ENCODE data around the gene MYO19.
"Not testable (repeated sequence)": the region's sequence is repeated elsewhere in the genome, so short reads cannot be mapped to it uniquely, and the experiment has no call there.

Gene MYO19

DNA sequence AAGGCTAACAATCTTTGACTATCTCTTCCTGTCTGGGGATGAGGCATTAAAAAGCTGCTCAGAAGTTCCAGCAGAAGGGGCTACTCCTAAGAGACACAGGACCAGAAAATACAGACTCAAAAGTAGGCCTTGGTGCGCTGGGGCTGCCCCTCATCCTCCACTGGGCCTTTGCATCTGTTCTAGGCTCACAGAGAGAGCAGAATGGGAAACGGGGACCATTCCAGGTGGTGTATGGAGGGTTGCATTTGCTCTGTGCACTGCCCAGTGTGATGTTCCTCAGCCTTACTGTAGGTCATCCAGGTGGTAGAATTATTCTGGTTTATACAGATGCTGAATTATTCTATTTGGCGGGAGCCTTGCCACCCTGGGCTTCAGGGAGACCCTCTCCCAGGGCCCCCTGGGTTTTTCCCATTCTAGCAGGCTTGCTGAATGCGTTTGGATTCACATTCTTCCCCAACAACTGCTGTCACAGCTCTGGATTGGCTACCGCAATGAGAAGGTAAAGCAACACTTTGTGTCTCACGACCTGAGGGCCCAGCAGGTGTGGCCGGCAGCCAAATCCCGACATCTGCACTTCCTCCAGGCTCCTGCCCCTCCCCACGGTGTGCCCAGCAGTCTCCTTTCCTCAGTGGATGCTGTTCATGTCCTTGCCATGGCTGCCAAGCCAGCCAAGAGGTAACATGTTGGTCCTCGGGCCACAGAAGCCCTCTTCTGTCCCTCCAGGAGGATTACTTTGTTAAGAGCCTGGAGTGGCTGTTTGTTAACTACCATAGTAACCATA, 73.1 kb downstream of the MYO19 start:
- no peak for DNase-seq (ENCODE audit: low read depth)
- TF ChIP-seq, protein P1, sequence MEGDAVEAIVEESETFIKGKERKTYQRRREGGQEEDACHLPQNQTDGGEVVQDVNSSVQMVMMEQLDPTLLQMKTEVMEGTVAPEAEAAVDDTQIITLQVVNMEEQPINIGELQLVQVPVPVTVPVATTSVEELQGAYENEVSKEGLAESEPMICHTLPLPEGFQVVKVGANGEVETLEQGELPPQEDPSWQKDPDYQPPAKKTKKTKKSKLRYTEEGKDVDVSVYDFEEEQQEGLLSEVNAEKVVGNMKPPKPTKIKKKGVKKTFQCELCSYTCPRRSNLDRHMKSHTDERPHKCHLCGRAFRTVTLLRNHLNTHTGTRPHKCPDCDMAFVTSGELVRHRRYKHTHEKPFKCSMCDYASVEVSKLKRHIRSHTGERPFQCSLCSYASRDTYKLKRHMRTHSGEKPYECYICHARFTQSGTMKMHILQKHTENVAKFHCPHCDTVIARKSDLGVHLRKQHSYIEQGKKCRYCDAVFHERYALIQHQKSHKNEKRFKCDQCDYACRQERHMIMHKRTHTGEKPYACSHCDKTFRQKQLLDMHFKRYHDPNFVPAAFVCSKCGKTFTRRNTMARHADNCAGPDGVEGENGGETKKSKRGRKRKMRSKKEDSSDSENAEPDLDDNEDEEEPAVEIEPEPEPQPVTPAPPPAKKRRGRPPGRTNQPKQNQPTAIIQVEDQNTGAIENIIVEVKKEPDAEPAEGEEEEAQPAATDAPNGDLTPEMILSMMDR (conservative IDR thresholded peaks at IDR 0.05; ENCODE audit: low read depth, low read length), result no peak
- no peak overlapping the region for H3K4me3 ChIP-seq (ENCODE audit: low read length)

DNA sequence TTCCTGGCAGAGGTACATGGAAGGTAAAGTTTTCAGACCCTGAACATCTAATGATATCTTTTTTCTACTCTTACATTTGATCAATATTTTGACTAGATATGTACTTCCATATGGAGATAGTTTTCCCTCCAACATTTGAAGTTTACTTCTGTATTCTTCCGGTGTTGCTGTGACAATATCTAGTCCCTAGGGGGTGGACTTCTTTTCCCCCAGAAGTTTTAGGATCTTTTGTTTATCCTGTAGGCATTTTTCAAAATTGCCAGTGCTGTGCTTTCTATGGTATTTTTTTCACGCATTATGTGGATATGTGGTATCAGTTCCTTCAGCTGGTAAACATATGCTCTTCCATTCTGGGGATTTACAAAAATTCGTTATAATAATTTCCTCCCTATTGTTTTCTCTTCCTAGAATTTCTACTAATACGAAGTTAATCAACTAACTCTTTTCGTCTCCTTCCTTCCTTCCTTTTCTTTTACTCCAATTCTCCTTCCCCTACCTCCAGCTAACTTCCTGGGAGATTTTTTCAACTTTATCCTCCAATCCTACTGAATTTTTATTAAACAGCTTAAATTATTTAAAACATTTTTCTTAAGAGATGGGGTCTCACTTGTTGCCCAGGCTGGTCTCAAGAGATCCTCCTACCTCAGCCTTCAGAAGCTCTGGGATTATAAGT, 74.3 kb downstream of the MYO19 start:
- no peak for DNase-seq (ENCODE audit: low read depth)
- no peak overlapping the region for H3K4me3 ChIP-seq (ENCODE audit: low read length)
- TF ChIP-seq, protein P1 (conservative IDR thresholded peaks at IDR 0.05; ENCODE audit: low read depth, low read length), result no peak

DNA sequence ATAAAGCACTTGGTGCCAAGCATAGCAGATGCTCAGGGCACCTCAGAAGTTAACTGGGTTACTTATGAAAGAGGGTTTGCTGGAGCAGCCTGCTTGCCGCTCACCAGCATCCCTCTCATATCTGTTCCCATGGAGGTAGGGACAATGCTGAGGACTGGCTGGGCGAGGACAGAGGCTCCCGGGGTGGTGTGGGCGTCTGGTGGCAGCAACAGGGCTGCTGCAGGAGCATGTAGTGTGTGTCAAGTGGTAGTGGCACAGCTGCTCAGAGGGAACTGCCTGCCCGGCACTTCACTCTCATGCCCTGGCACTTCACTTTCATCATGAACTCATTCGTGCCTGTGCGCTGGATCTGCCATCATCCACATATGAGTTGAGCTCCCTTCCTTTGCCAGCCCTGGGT, 75.1 kb downstream of the MYO19 start:
- DNase-seq (ENCODE audit: low read depth), result no peak
- H3K4me3 ChIP-seq (ENCODE audit: low read length), result no peak overlapping the region
- TF ChIP-seq, protein P1 (conservative IDR thresholded peaks at IDR 0.05; ENCODE audit: low read depth, low read length), result no peak

DNA sequence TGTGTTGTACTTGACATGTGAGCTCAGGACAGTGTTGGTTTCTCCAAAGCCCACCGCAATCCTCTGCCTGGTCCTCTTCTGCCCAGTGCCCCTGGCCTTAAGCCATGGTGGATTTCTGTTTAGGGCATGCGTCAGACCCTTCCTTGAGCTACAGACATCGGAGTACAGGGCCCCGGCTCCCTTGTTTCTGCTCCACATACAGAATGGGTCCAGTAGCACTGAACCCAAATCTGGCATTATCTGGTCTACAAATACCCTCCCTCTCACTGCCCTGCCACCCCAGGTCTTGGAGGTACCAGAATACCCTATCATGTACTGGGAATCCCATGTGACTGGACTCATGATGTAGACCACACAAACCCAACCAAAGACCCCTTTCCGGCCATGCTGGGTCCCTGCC, 75.6 kb downstream of the MYO19 start:
- TF ChIP-seq, protein P1 (conservative IDR thresholded peaks at IDR 0.05; ENCODE audit: low read depth, low read length), result no peak

DNA sequence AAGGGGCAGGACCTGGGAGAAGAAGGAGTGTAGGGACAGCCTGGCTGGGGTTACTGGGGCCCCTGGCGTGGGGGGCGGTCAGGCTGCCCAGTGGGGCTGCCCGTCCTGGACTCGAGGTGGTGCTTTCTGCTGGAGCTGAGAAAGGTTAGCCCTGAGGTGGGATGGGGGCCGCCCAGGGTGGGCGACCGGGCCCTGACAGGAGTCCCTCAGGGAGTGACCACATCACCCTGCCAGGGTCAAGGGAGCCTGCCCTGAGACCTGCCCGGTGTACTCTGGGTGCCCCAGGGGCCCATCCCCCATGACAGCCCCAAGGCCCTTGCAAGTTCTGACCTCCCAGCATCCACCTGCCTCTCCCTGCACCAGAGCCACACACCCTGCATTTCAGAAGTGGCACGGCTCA, 77.0 kb downstream of the MYO19 start:
- H3K4me3 ChIP-seq (ENCODE audit: low read length); DNase-seq (ENCODE audit: low read depth): not testable (repeated sequence)

More for the DNA sequence above, 75.6 kb downstream of the MYO19 start:
- no peak for DNase-seq (ENCODE audit: low read depth)
- no peak overlapping the region for H3K4me3 ChIP-seq (ENCODE audit: low read length)

DNA sequence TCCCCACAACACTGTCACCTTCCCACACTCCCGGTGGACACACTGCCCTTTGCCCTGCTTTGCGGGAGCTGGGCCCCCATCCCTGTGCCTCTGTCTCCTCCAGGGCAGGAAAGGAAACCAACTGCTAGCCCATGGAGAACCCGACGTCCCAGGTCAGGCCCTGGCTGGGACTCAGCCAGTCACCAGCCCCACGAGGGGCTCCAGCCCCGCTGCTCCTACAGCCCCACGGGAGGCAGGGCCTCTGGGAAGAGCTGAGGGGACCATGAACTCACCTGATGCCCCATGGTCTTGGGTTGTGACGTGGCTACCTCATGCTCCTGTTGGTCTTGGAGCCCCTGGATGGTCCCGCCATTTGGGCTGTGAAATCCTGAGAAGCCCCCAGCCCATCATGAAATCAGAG, 81.8 kb downstream of the MYO19 start:
- not testable (repeated sequence) for H3K4me3 ChIP-seq (ENCODE audit: low read length); DNase-seq (ENCODE audit: low read depth)

DNA sequence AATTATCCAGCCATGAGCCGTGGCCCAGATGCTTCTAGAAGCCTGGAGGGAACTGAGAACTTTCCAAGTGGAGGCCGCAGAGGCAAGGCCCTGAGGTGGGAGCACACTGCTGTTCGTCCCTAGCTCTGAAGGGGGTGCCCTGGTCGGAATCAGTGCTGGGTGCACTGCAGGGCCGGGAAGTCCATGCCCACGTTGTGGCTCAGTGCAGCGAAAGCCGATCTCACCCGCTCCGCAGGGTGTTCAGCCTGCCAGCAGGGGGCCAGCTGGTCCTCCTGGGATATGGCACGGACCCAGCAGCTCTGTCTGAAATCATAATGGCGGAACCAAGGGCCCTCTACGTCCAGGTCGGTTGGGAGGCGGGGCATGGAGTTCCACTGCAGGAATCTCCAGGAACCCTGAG, 84.7 kb downstream of the MYO19 start:
- not testable (repeated sequence) for H3K4me3 ChIP-seq (ENCODE audit: low read length); DNase-seq (ENCODE audit: low read depth)
